PC-9 (cell line): Measurements from ENCODE around the gene NUDT11. TPM values are rescaled to one million over a fixed set of nuclear protein-coding genes. Genes with fewer than 3 reads are reported as not detected.
"Not testable (repeated sequence)": the region's sequence is repeated elsewhere in the genome, so short reads cannot be mapped to it uniquely, and the experiment has no call there.

ENCODE experiments used
- BruUV-seq: library from RNA; stranded (reverse); fragments of 400-500 nt; replicated peaks from 2 replicates; lab custom pipeline; 2021; lab: Mats Ljungman, UMichigan
- CTCF ChIA-PET: fragments of 300-600 bp; sonication (Branson Sonifier 250); formaldehyde crosslinking; loops from one replicate; lab custom pipeline; 2022; ENCODE audit warnings: antibody characterized with exemption; lab: Charles Lee
- POLR2A ChIA-PET: fragments of 300-600 bp; sonication (Branson Sonifier 250); formaldehyde crosslinking; loops from one replicate; lab custom pipeline; 2022; ENCODE audit warnings: antibody characterized with exemption; ENCODE audit not compliant: unreplicated experiment; lab: Charles Lee
- DNase-seq, 2 experiments: peaks; one replicate each; pipeline versions ENCODE4 v3.0.0 to v3.0.0-alpha.2; 2015 to 2022; ENCODE audit warnings: mixed read lengths in 1 of 2
- H2AFZ ChIP-seq: fragments of 200-600 bp; sonication (generic); 2 replicates; pipeline ENCODE4 v1.8.1; 2017; ENCODE audit warnings: antibody characterized with exemption
- H3F3A ChIP-seq: fragments of 200-600 bp; sonication (generic); 2 replicates; pipeline ENCODE4 v1.8.1; 2017; ENCODE audit warnings: antibody characterized with exemption, mild to moderate bottlenecking, low read depth; ENCODE audit not compliant: insufficient read depth
- H3K27ac ChIP-seq: fragments of 200-600 bp; sonication (generic); 2 replicates; pipeline ENCODE4 v1.6.1; 2016; ENCODE audit warnings: mixed run types
- H3K27me3 ChIP-seq: fragments of 200-600 bp; sonication (generic); 2 replicates; pipeline ENCODE4 v1.6.1; 2016; ENCODE audit warnings: low read depth, mixed run types; ENCODE audit not compliant: insufficient read depth
- H3K36me3 ChIP-seq: fragments of 200-600 bp; sonication (generic); 2 replicates; pipeline ENCODE4 v1.6.1; 2016; ENCODE audit warnings: low read depth, mixed run types
- H3K4me1 ChIP-seq: fragments of 200-600 bp; sonication (generic); replicated peaks from 2 replicates; pipeline ENCODE4 v1.6.1; 2016; ENCODE audit warnings: mixed run types; ENCODE audit not compliant: insufficient read depth
- H3K4me2 ChIP-seq: fragments of 200-600 bp; sonication (generic); 2 replicates; pipeline ENCODE4 v1.6.1; 2017; ENCODE audit warnings: mixed run types
- H3K4me3 ChIP-seq: fragments of 200-600 bp; sonication (generic); 2 replicates; pipeline ENCODE4 v1.6.1; 2016; ENCODE audit warnings: mixed run types
- H3K79me2 ChIP-seq: fragments of 200-600 bp; sonication (generic); 2 replicates; pipeline ENCODE4 v1.6.1; 2017; ENCODE audit warnings: low read depth, mixed run types
- H3K9me2 ChIP-seq: fragments of 200-600 bp; sonication (generic); 2 replicates; pipeline ENCODE4 v1.8.1; 2017; ENCODE audit warnings: mild to moderate bottlenecking; ENCODE audit not compliant: insufficient read depth
- H3K9me3 ChIP-seq: fragments of 200-600 bp; sonication (generic); 2 replicates; pipeline ENCODE4 v1.8.1; 2016; ENCODE audit warnings: low read depth; ENCODE audit not compliant: insufficient read depth
- H4K20me1 ChIP-seq: fragments of 200-600 bp; sonication (generic); 2 replicates; pipeline ENCODE4 v1.8.1; 2017; ENCODE audit not compliant: insufficient read depth
- EZH2 ChIP-seq: fragments of 200-600 bp; sonication (generic); IDR thresholded peaks from 2 replicates; pipeline ENCODE4 v1.8.0; 2017; ENCODE audit warnings: antibody characterized with exemption, low read depth
- intact Hi-C: fragments of 100-400 bp; cut with micrococcal nuclease; formaldehyde crosslinking; loops from one replicate; pipeline ENCODE4 v1.10.0; 2022; ENCODE audit not compliant: unreplicated experiment
- total RNA-seq: library from RNA; stranded (reverse); gene quantifications from 2 replicates; pipeline ENCODE4 v1.2.3, GENCODE V29; 2021
- TF ChIP-seq, protein P1 (sequence below): fragments of 200-600 bp; sonication (generic); conservative IDR thresholded peaks from 2 replicates; pipeline ENCODE4 v1.6.1; 2017; ENCODE audit warnings: mixed run types, antibody characterized with exemption, mild to moderate bottlenecking, moderate library complexity

The NUDT11 gene
- total RNA-seq, 1 experiment from 2014 or later: not detected

DNA sequence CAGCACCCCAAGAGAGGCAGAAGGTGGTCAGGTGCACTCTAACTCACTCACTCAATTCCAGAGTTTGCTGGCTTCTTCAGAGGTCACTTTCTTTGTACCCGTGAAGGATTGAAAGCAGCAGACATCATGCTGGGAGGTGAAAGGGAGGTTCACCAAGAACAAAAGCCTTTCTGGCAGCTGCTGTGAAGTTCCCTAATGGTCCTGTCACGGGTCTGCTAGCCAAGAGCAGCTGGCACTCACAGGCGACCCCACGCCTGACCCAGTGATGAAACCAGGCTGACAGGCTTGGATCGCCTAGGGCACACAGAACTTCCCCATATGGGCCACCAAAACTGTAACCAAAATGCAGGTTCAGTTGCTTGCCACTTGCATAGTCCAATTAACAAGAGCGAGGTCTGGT lies 11.8 kb downstream of the NUDT11 start:
- Histone ChIP-seq H4K20me1 (no peaks in the 10 kb centered on the region), H3K9me2 (no peaks in the 10 kb centered on the region), H2AFZ (no peak overlapping the region), H3K4me2 (no peak overlapping the region), H3K27ac (no peak overlapping the region), H3K36me3 (no peaks in the 10 kb centered on the region), H3K4me1 (no peaks in the 10 kb centered on the region), H3K79me2 (no peaks in the 10 kb centered on the region), H3K27me3 (no peaks in the 10 kb centered on the region), H3K4me3 (no peak overlapping the region), H3K9me3 (no peaks in the 10 kb centered on the region), H3F3A (no peaks in the 10 kb centered on the region)
- no peak for DNase-seq
- intact Hi-C loops: no loop called here
- no TSS peak for BruUV-seq
- POLR2A ChIA-PET: no interaction called here
- TF ChIP-seq, protein P1, sequence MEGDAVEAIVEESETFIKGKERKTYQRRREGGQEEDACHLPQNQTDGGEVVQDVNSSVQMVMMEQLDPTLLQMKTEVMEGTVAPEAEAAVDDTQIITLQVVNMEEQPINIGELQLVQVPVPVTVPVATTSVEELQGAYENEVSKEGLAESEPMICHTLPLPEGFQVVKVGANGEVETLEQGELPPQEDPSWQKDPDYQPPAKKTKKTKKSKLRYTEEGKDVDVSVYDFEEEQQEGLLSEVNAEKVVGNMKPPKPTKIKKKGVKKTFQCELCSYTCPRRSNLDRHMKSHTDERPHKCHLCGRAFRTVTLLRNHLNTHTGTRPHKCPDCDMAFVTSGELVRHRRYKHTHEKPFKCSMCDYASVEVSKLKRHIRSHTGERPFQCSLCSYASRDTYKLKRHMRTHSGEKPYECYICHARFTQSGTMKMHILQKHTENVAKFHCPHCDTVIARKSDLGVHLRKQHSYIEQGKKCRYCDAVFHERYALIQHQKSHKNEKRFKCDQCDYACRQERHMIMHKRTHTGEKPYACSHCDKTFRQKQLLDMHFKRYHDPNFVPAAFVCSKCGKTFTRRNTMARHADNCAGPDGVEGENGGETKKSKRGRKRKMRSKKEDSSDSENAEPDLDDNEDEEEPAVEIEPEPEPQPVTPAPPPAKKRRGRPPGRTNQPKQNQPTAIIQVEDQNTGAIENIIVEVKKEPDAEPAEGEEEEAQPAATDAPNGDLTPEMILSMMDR: no peak
- no peak for TF ChIP-seq EZH2
- CTCF ChIA-PET: no interaction called here

DNA sequence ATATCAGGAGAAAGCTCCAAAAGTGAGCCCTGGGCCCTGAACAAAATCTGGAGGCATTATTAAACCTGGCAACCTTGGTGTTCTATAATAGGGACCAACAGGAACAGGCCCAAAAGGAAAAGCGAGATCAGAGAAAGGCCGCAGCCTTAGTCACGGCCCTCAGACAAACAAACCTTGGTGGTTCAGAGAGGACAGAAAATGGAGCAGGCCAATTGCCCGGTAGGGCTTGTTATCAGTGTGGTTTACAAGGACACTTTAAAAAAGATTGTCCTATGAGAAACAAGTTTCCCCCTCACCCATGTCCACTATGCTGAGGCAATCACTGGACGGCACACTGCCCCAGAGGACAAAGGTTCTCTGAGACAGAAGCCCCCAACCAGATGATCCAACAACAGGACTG lies 14.0 kb downstream of the NUDT11 start:
- H3K4me3 ChIP-seq, H3K4me1 ChIP-seq, H3K9me2 ChIP-seq, BruUV-seq, H3K4me2 ChIP-seq, H4K20me1 ChIP-seq, H3K36me3 ChIP-seq, H3K27me3 ChIP-seq, intact Hi-C loops, DNase-seq, POLR2A ChIA-PET, H3K27ac ChIP-seq, H3K79me2 ChIP-seq, H2AFZ ChIP-seq, CTCF ChIA-PET, H3F3A ChIP-seq, H3K9me3 ChIP-seq: not testable (repeated sequence)

DNA sequence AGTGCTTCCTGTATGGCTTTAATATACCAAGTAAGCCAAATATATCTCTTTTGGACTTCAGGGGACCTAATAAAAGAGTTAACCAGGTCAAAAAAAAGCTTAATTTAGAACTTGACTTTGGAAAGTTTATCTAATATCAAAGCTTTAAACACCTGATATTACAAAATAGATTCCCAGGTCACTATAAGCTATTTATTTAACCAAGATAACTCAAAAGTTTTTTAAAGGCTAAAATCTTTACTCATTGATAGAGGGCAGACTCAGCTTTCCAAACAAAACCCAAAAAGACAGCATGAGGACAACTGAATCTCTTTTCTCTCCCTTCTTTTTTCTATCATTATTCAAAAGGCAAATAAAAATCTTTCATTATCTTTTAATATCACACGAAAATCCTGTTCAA lies 19.5 kb downstream of the NUDT11 start:
- no TSS peak for BruUV-seq
- CTCF ChIA-PET: no interaction called here

DNA sequence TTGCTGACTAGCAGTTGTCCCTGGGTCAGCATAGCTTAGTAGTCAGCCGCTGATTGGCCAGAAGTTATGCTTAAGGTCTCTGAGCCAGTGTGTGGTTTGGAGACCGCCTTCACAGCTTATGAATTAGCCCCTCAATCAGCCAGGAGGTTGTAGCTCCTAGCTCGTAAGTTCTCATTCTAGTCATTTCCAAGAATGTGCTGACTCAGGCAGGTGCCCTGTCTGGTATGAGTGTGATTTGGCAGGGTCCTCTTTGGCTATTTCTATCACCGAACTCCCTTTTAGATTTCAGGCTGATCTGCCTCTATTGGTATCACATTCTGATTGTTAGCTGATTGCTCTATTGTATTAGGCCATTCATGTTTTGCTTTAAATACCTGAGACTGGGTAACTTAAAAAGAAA lies 33.1 kb downstream of the NUDT11 start:
- intact Hi-C loops: no loop called here
- Histone ChIP-seq H3K79me2 (no peaks in the 10 kb centered on the region), H3K4me2 (no peak overlapping the region), H3K36me3 (no peaks in the 10 kb centered on the region), H3K4me3 (no peak overlapping the region), H3K4me1 (no peaks in the 10 kb centered on the region), H3K27me3 (no peaks in the 10 kb centered on the region), H2AFZ (no peak overlapping the region), H3K9me2 (no peaks in the 10 kb centered on the region), H3K27ac (no peak overlapping the region), H3K9me3 (no peaks in the 10 kb centered on the region), H4K20me1 (no peaks in the 10 kb centered on the region), H3F3A (no peaks in the 10 kb centered on the region)
- POLR2A ChIA-PET: no interaction called here
- CTCF ChIA-PET: no interaction called here
- TF ChIP-seq EZH2: no peak
- TF ChIP-seq, protein P1: no peak
- DNase-seq: no peak
- BruUV-seq: no TSS peak

More for the DNA sequence above, 19.5 kb downstream of the NUDT11 start:
- no peaks in the 10 kb centered on the region for H3F3A ChIP-seq
- no peaks in the 10 kb centered on the region for H3K4me1 ChIP-seq
- H3K9me3 ChIP-seq: no peaks in the 10 kb centered on the region
- H3K79me2 ChIP-seq: no peaks in the 10 kb centered on the region
- H3K9me2 ChIP-seq: no peaks in the 10 kb centered on the region
- no peak for DNase-seq
- no peak overlapping the region for H3K4me3 ChIP-seq
- no peak overlapping the region for H3K27ac ChIP-seq
- POLR2A ChIA-PET: no interaction called here
- H2AFZ ChIP-seq: no peak overlapping the region
- H4K20me1 ChIP-seq: no peaks in the 10 kb centered on the region
- H3K36me3 ChIP-seq: no peaks in the 10 kb centered on the region
- TF ChIP-seq EZH2: no peak
- TF ChIP-seq, protein P1: no peak
- H3K4me2 ChIP-seq: no peak overlapping the region
- H3K27me3 ChIP-seq: no peaks in the 10 kb centered on the region
- intact Hi-C loops: no loop called here
